GM18507 (cell line): ENCODE measurements around the gene ANXA8L1.
"Not testable (repeated sequence)": the region's sequence is repeated elsewhere in the genome, so short reads cannot be mapped to it uniquely, and the experiment has no call there.

Source experiments
- DNase-seq: peaks from one replicate; pipeline ENCODE4 v3.0.0; 2011; ENCODE audit warnings: low read depth; ENCODE audit not compliant: insufficient read length; ENCODE audit errors: extremely low spot score
- FAIRE-seq: peaks from 2 replicates; lab custom pipeline; 2011; peaks lifted over from hg19 to GRCh38; lab: Jason Lieb, UNC

Gene ANXA8L1

DNA sequence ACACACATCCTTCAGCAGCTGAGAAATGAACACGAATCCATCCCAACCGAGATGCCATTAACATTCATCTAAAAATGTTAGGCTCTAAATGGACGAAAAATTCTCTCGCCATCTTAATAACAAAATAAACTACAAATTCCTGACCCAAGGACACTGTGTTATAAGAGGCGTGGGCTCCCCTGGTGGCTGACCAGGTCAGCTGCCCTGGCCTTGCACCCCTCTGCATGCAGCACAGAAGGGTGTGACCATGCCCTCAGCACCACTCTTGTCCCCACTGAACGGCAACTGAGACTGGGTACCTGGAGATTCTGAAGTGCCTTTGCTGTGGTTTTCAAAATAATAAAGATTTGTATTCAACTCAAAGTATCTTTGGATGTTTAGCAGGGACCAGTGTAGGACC, 15.8 kb downstream of the ANXA8L1 start:
- FAIRE-seq, DNase-seq: not testable (repeated sequence)

DNA sequence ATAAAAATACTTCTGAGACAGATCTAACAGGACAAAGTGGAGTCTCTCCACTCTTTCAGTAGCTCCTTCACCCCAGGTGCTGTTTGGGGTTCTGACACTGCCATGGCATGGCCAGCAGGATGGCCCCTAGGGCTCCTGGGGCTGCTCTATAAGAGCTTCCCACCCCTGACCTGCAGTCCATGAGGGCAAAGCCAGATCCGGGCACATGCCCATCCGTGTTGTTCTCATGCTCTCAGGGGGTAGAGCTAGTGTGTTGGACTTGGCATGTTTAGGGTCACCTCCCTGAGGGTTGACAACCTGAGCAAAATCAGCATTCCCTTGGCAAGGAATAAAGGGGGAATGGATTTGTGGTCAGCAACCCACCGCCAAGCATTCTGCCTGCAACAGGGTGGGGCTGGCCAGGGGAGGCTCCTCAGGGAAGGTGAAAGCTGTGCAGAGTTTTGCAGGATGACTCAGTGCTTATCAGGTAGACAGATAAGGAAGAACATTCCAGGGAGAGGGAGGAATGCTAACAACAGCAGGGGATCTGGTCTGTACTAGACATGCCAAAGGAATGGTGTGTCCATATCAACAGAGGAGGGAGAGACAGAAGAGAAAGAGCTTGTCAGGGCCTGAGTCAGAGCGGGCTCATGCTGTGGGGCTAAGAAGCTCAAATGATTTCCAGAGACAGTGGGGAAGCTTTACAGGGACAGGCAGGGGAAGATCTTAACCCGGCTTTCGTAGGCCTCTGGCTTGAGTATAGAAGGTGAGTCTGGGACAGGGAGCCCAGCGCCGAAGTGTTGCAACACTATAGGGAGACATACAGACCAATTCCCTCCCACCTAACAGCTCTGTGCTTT, 21.1 kb downstream of the ANXA8L1 start:
- not testable (repeated sequence) for FAIRE-seq, DNase-seq

DNA sequence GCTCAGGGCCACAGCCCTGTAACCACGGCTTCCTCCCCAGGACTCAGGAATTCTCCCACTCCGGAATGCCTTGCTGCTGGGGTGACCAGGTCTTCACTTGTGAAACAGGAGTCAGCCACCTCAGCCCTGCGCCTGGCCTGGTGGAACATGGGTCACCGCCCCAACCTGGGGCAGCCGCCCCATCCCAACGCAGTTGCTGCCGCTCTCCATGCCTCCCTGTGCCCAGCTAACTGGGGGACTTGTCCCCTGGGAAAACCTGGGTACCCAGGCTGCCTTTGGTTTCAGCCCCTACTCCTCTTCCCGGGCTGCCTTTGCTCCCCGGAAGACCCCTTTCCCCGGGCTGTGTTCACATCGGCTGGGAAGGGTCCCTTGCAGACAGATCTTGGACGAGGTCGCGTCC, 22.2 kb downstream of the ANXA8L1 start:
- FAIRE-seq, DNase-seq: not testable (repeated sequence)

DNA sequence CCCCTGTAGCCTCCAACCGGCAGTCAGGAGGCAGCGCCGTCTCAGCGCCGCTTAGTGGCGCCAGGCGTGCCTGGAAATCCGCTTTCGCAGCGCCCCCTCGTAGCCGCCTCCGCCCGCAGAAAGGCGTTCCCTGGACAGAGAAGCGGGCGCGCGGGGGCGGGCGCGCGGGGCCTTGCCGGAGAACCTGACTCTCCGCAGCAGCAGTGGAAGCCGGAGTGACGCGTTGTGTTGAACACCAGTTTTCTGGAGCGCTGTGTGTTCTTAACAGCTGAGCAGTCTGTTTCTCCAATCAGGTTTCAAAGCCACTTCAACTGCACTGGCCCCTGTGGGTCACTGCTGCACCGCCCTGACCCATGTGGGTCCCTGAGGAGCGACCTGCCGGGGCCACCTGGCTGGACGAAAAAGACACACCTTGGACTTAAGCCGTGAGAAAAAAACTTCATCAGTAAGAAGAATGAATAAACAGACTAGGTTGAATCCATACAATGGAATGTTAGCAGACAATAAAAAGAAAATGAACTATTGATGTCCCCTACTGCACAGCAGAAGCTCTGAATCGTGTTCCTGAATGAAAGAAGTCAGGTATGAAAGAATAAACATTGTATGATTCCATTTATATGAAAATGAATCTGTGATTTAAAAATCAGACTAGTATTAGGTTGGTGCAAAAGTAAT, 22.8 kb downstream of the ANXA8L1 start:
- not testable (repeated sequence) for FAIRE-seq, DNase-seq

DNA sequence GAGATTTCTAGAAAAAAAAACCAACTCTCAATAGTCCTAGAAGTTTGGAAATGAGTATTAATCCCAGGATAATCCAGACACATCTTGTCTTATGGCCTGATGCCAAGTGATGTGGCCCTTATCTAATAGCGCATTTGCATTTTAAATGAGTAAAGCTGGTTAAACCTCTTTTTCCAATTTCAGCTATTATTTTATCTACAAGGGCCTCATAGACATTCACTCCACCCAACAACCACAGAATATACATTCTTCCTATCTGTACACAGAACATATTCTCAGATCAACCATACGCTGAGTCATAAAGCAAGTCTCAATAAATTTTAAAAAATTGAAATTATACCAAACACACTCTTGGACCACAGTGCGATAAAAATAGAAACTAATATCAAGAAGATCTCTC, 34.0 kb downstream of the ANXA8L1 start:
- DNase-seq, FAIRE-seq: not testable (repeated sequence)

DNA sequence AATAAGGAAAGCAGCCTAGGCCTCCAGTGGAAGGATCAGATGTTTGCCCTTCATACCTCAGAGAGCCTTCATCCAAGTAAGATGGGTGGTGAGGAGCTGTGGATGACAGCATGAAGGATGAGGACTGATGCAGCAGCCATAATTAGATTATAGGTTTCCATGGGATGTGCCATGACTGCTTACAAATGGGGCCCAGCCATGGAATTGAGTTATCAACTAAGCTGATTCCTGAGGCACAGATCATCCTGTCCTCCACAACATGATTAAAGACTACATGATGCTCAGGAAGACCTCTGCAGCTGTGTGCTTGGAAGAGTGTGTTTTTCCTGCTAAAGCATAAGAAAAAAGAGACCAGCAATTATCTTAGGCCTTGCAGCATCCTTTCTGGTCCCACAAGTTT, 35.5 kb downstream of the ANXA8L1 start:
- FAIRE-seq: not testable (repeated sequence)

DNA sequence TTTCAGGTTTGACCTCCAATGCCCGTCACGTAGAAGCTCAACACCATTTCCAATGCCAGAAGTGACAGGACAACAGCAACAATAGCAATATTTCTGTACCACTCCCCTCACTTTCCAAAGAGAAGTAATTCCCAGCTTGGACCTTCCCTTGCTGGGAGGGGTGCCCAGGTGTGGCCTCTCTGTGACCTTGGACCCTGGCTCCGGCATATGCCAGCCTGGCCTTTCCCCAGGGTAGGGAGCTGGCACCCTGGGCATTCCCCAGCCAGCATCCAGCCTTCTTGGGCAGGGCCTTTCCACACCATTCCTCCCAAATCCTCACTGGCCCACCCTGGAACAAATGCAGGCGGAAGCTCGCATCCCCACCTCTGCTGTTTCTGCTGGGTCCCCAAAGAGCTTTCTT, 37.1 kb downstream of the ANXA8L1 start:
- not testable (repeated sequence) for DNase-seq, FAIRE-seq

More for the DNA sequence above, 35.5 kb downstream of the ANXA8L1 start:
- DNase-seq: not testable (repeated sequence)

DNA sequence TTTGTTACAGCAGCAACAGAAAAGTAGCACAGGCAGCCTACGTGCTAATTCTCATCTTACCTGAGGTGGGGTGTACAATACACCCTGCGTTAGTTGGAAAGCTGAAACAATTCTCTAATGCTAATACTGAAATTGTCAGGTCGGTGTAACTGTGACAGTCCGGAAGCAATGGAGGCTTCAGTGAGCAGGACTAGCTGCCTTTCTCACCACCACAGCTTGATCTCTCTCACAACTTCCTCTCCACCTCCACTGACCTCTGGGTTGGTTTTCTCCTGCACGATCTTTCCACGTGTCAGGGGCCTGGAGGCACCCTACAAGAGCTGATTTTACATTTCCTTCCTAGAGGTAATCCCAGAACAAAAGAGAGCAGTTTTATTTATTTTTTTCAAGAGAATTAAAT, 39.7 kb downstream of the ANXA8L1 start:
- peak; percentile 58 for FAIRE-seq
- not testable (repeated sequence) for DNase-seq

DNA sequence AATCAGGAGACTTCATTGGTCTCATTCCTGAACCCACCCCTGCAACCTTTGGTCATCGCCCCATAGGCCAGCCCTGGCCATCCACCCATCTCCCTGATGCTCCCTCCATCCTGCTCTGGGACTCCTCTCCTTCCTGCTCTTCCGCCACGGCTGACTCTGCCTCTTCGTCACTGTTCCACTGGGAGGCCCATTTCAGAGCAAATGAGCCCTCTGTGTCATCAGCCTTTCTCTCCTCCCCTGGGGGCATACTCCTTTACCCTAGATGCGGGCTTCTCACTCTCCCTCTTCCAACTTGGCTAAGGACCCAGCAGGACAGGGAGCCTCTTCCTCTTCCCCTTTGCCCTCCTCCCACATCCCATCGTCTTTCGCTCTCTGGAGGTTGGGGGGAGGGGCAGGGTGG, 42.7 kb downstream of the ANXA8L1 start:
- DNase-seq, FAIRE-seq: not testable (repeated sequence)

DNA sequence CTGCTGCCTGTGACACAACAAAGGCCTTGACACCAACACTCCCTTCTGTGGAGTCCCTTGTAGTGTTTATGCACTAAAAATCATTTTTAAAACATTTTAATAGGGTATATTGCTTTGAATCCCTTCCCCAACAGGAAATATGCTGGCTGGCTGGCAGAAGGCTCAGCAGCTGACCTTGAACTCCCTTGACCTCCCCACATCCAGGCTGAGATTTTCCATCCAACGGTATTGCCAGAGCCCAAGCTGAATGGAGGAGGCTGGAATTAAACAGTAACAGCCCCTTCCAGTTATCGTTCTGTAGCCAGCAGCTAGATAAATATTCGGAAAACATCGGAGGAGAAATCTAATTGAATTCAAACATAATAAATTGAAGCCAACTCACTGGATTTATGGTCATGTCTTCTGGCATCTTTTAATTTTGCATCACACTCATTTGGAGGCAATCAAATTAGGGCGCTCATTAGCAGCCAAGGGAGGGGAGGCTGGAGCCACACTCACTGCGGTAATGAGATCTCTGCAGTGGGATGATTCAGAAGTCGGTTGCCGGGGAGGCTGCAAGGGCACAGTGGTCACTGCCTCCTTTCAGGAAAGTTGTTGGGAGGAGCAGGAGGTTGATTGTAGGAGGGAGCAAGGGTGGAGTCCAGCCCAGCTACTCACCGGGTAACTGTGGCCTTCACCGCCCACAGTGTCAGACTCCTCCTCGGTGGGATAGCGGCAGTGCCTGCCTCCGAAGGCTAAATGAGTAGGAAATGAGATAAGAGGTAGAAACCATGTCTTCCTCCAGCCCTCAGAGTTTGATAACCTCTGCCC, 44.2 kb downstream of the ANXA8L1 start:
- not testable (repeated sequence) for DNase-seq, FAIRE-seq

DNA sequence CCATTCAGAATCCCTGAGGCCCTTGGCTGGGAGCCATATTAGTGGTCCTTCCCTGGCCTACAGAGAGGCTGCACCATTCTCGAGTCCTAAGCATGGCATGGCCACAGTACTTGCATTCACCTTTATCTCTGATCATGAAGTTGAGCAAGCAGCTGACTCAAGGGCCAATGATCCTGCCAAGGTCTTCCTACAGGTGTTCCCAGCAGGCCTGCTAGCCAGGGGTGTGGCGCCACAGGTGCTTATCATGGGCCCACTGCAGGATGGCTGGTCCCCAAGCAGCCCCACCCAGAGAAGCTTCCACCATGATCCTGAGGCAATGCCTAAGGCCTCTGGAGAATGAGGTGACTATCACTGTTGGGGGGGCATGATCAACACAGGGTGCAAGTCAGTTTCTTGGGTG, 48.0 kb downstream of the ANXA8L1 start:
- FAIRE-seq, DNase-seq: not testable (repeated sequence)

DNA sequence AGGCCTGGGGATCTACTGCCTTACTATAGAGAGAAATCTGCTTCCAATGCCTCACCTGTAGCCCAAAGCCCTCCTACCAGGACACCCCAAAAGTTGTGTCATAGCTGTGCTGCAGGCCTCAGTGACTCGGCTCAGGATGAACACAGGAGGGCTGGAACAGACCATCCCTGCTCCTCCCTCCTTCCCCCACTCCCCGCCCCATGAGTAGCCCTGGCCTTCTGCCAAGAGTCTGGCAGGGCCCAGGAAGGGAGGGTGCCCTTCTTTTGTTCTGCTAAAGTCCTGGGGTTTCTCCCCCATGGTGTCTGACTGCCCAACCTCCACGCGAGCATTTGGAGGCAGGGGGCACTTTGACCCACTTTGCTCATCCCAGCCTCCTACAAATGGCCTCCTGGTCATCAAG, 65.4 kb downstream of the ANXA8L1 start:
- FAIRE-seq, DNase-seq: not testable (repeated sequence)
